Esophagus squamous epithelium (tissue), 4 donors: Measurements from ENCODE around the gene C2.

ENCODE experiments used
- CTCF ChIP-seq, 6 experiments: fragments of 450-650 bp in 4 of 6; fragments of 200-600 bp in 2 of 6; sonication (generic) in 2 of 6; IDR thresholded peaks; one replicate each; pipeline ENCODE4 v1.5.1; 2016 to 2019; ENCODE audit warnings: antibody characterized with exemption in 6 of 6, mild to moderate bottlenecking in 4 of 6, moderate library complexity in 4 of 6
- POLR2A ChIP-seq, 4 donors: fragments of 450-650 bp; IDR thresholded peaks; one replicate each; pipeline ENCODE4 v1.6.1; 2017; ENCODE audit warnings: antibody characterized with exemption in 4 of 4, mild to moderate bottlenecking in 4 of 4, moderate library complexity in 3 of 4

- TF ChIP-seq CTCF (IDR thresholded peaks at IDR 0.05): no peak
- TF ChIP-seq POLR2A (IDR thresholded peaks at IDR 0.05): no peak
Measured at GRCh38 chr6:31930962-31931361, 3.4 kb downstream of the C2 start.
